Measurements from ENCODE around the gene ACOX3.

GRCh38 chr4:8328456-8328855 lies 112.1 kb downstream of the ACOX3 start:
- TF ChIP-seq CTCF (IDR thresholded peaks at IDR 0.05) (no peak), POLR2A (IDR thresholded peaks at IDR 0.05; ENCODE audit: low read depth) (no peak), EP300 (IDR thresholded peaks at IDR 0.05) (no peak), POLR2AphosphoS5 (IDR thresholded peaks at IDR 0.05) (no peak)

Data from esophagus muscularis mucosa (tissue), 4 donors.